Measurements from ENCODE around the gene ANO7. TPM values are rescaled to one million over a fixed set of nuclear protein-coding genes. Genes with fewer than 3 reads are reported as not detected.
A peak's percentile ranks its signal among the peaks of the same experiment; 100 is the strongest.

Gene ANO7
- total and polyA plus RNA-seq, 2 experiments from 2014 or later: 0.22 to 2.6 TPM

GRCh38 chr2:241268306-241268705 is 79.8 kb downstream of the ANO7 start:
- 66 to 72% methylated on average over 7 of the region's 7 CpGs for WGBS, 2 experiments (ENCODE audit: low coverage in 1 of 2, low lambda C conversion rate in 2 of 2, missing lambda C conversion rate in 2 of 2)
- Histone ChIP-seq H3K9me2 (ENCODE audit: insufficient read depth) (no peaks in the 10 kb centered on the region), H3K4me3 (0 out of 2 replicates have a peak overlapping the region, but pooled peaks have one; percentile 96), H3K9ac (peak overlapping the region; percentile 99), H3K36me3 (ENCODE audit: low read depth) (peaks cover 52% of the 10 kb centered on the region), H3K9me3 (ENCODE audit: low read depth) (no peaks in the 10 kb centered on the region), H3F3A (ENCODE audit: insufficient read depth) (peaks cover 28% of the 10 kb centered on the region), H3K79me2 (ENCODE audit: insufficient read depth) (peaks cover 96% of the 10 kb centered on the region), H3K27ac (peak overlapping the region; percentile 93), H3K4me1 (ENCODE audit: insufficient read depth) (peaks cover 34% of the 10 kb centered on the region), H2AFZ (no peak overlapping the region), H3K27me3 (replicated peaks; ENCODE audit: insufficient read depth) (no peaks in the 10 kb centered on the region), H3K4me2 (ENCODE audit: unreplicated experiment) (peak overlapping the region; percentile 98), H4K20me1 (ENCODE audit: insufficient read depth) (peaks cover 37% of the 10 kb centered on the region)
- in situ Hi-C loops (cut with MboI): no loop called here
- no peak for DNase-seq
- TF ChIP-seq EZH2 (IDR thresholded peaks at IDR 0.05; ENCODE audit: insufficient read depth, poor library complexity, severe bottlenecking) (no peak), EZH2phosphoT487 (IDR thresholded peaks at IDR 0.05; ENCODE audit: insufficient read depth, low read depth) (no peak)

- no peak overlapping the region for H2AFZ ChIP-seq
- peak overlapping the region; percentile 98 for H3K4me2 ChIP-seq (ENCODE audit: unreplicated experiment)
- WGBS, 2 experiments (ENCODE audit: low coverage in 1 of 2, low lambda C conversion rate in 2 of 2, missing lambda C conversion rate in 2 of 2): 54 to 58% methylated on average over 14 of the region's 14 CpGs
- peaks cover 46% of the 10 kb centered on the region for H3K36me3 ChIP-seq (ENCODE audit: low read depth)
- H3K9ac ChIP-seq: peak overlapping the region; percentile 99
- peaks cover 30% of the 10 kb centered on the region for H3F3A ChIP-seq (ENCODE audit: insufficient read depth)
- peaks cover 37% of the 10 kb centered on the region for H4K20me1 ChIP-seq (ENCODE audit: insufficient read depth)
- peaks cover 96% of the 10 kb centered on the region for H3K79me2 ChIP-seq (ENCODE audit: insufficient read depth)
- H3K27me3 ChIP-seq (replicated peaks; ENCODE audit: insufficient read depth): no peaks in the 10 kb centered on the region
- peak; percentile 83 for DNase-seq
- H3K27ac ChIP-seq: peak overlapping the region; percentile 93
- H3K4me3 ChIP-seq: peak overlapping the region; percentile 96
- H3K9me3 ChIP-seq (ENCODE audit: low read depth): no peaks in the 10 kb centered on the region
- H3K9me2 ChIP-seq (ENCODE audit: insufficient read depth): no peaks in the 10 kb centered on the region
- in situ Hi-C loops (cut with MboI): no loop called here
- TF ChIP-seq EZH2 (IDR thresholded peaks at IDR 0.05; ENCODE audit: insufficient read depth, poor library complexity, severe bottlenecking) (no peak), EZH2phosphoT487 (IDR thresholded peaks at IDR 0.05; ENCODE audit: insufficient read depth, low read depth) (no peak)
- H3K4me1 ChIP-seq (ENCODE audit: insufficient read depth): peaks cover 36% of the 10 kb centered on the region
Measured at GRCh38 chr2:241268716-241269445, 80.4 kb downstream of the ANO7 start.

GRCh38 chr2:241269707-241270520 is 81.4 kb downstream of the ANO7 start:
- no peaks in the 10 kb centered on the region for H3K27me3 ChIP-seq (replicated peaks; ENCODE audit: insufficient read depth)
- in situ Hi-C loops (cut with MboI): no loop called here
- 28 to 30% methylated on average over 15 of the region's 15 CpGs for WGBS, 2 experiments (ENCODE audit: low coverage in 1 of 2, low lambda C conversion rate in 2 of 2, missing lambda C conversion rate in 2 of 2)
- H3K4me2 ChIP-seq (ENCODE audit: unreplicated experiment): peak overlapping the region; percentile 98
- TF ChIP-seq EZH2 (IDR thresholded peaks at IDR 0.05; ENCODE audit: insufficient read depth, poor library complexity, severe bottlenecking) (no peak), EZH2phosphoT487 (IDR thresholded peaks at IDR 0.05; ENCODE audit: insufficient read depth, low read depth) (no peak)
- no peaks in the 10 kb centered on the region for H3K9me3 ChIP-seq (ENCODE audit: low read depth)
- peaks cover 37% of the 10 kb centered on the region for H4K20me1 ChIP-seq (ENCODE audit: insufficient read depth)
- peaks cover 38% of the 10 kb centered on the region for H3K36me3 ChIP-seq (ENCODE audit: low read depth)
- H3K4me3 ChIP-seq: peak overlapping the region; percentile 96
- H3K79me2 ChIP-seq (ENCODE audit: insufficient read depth): peaks cover 96% of the 10 kb centered on the region
- peak overlapping the region; percentile 93 for H3K27ac ChIP-seq
- no peaks in the 10 kb centered on the region for H3K9me2 ChIP-seq (ENCODE audit: insufficient read depth)
- H2AFZ ChIP-seq: no peak overlapping the region
- peak; percentile 46 for DNase-seq
- peak overlapping the region; percentile 99 for H3K9ac ChIP-seq
- H3K4me1 ChIP-seq (ENCODE audit: insufficient read depth): peaks cover 36% of the 10 kb centered on the region
- H3F3A ChIP-seq (ENCODE audit: insufficient read depth): peaks cover 34% of the 10 kb centered on the region

- peak overlapping the region; percentile 99 for H3K9ac ChIP-seq
Measured at GRCh38 chr2:241270531-241270930, 82.1 kb downstream of the ANO7 start.

More at GRCh38 chr2:241270531-241270930, 82.1 kb downstream of the ANO7 start:
- H3K4me2 ChIP-seq (ENCODE audit: unreplicated experiment): peak overlapping the region; percentile 98
- H2AFZ ChIP-seq: no peak overlapping the region
- peaks cover 37% of the 10 kb centered on the region for H4K20me1 ChIP-seq (ENCODE audit: insufficient read depth)
- H3K9me2 ChIP-seq (ENCODE audit: insufficient read depth): no peaks in the 10 kb centered on the region
- H3K4me1 ChIP-seq (ENCODE audit: insufficient read depth): peaks cover 36% of the 10 kb centered on the region
- H3K27me3 ChIP-seq (replicated peaks; ENCODE audit: insufficient read depth): no peaks in the 10 kb centered on the region
- 5 to 7% methylated on average over 5 of the region's 5 CpGs for WGBS, 2 experiments (ENCODE audit: low coverage in 1 of 2, low lambda C conversion rate in 2 of 2, missing lambda C conversion rate in 2 of 2)
- H3K9me3 ChIP-seq (ENCODE audit: low read depth): no peaks in the 10 kb centered on the region
- H3K79me2 ChIP-seq (ENCODE audit: insufficient read depth): peaks cover 96% of the 10 kb centered on the region
- no peak for TF ChIP-seq EZH2 (IDR thresholded peaks at IDR 0.05; ENCODE audit: insufficient read depth, poor library complexity, severe bottlenecking)
- peaks cover 34% of the 10 kb centered on the region for H3F3A ChIP-seq (ENCODE audit: insufficient read depth)
- peaks cover 32% of the 10 kb centered on the region for H3K36me3 ChIP-seq (ENCODE audit: low read depth)
- peak overlapping the region; percentile 93 for H3K27ac ChIP-seq
- in situ Hi-C loops (cut with MboI): no loop called here
- peak; percentile 59 for DNase-seq
- peak overlapping the region; percentile 96 for H3K4me3 ChIP-seq

Measured in GM23248 (cell line).